Cardiac fibroblast (primary cell): ENCODE data around the gene NRG3.

Experiments used
- DNase-seq, 2 donors: peaks; one replicate each; pipeline versions ENCODE4 v3.0.0 to v3.0.0-alpha.2; 2010; ENCODE audit warnings: low read depth in 2 of 2
- H3K4me3 ChIP-seq, 2 donors: replicated peaks in 1 of 2; 1 replicate in 1 of 2; 2 replicates in 1 of 2; pipeline ENCODE4 v1.5.1; 2011; ENCODE audit warnings: low read depth in 2 of 2, low read length in 2 of 2, mild to moderate bottlenecking in 2 of 2, moderate library complexity in 1 of 2
- CTCF ChIP-seq: IDR thresholded peaks from one replicate; pipeline ENCODE4 v1.5.1; 2011; ENCODE audit warnings: low read depth, mild to moderate bottlenecking, low read length, inconsistent platforms

NRG3 gene

GRCh38 chr10:82934429-82934828 lies 1059.4 kb downstream of the NRG3 start:
- DNase-seq, result no peak
- H3K4me3 ChIP-seq, result no peak overlapping the region
- peak; percentile 5 for TF ChIP-seq CTCF

- H3K4me3 ChIP-seq, result no peak overlapping the region
- DNase-seq, result no peak
- TF ChIP-seq CTCF, result no peak
Measured at GRCh38 chr10:82934947-82935346, 1060.0 kb downstream of the NRG3 start.

GRCh38 chr10:82938331-82938730 lies 1063.3 kb downstream of the NRG3 start:
- TF ChIP-seq CTCF, result no peak
- DNase-seq, result no peak
- no peak overlapping the region for H3K4me3 ChIP-seq

GRCh38 chr10:82942286-82943099 lies 1067.5 kb downstream of the NRG3 start:
- no peak for TF ChIP-seq CTCF
- peak; percentile 41 to 62 for DNase-seq
- H3K4me3 ChIP-seq, result no peak overlapping the region

GRCh38 chr10:82943142-82943541 lies 1068.1 kb downstream of the NRG3 start:
- TF ChIP-seq CTCF, result no peak
- DNase-seq, result no peak
- H3K4me3 ChIP-seq, result no peak overlapping the region

- no peak overlapping the region for H3K4me3 ChIP-seq
- no peak for DNase-seq
- no peak for TF ChIP-seq CTCF
Measured at GRCh38 chr10:82949816-82950575, 1075.0 kb downstream of the NRG3 start.
